HG03045 (cell line): ENCODE data around the gene STX16.

Experiments used
- ATAC-seq: cut with Tn5 transposase; IDR thresholded peaks from one replicate; pipeline ENCODE4 v1.9.1; 2021; ENCODE audit warnings: mild to moderate bottlenecking, moderate library complexity; ENCODE audit not compliant: unreplicated experiment

The STX16 gene

GRCh38 chr20:58695895-58696375 is 44.9 kb downstream of the STX16 start:
- no peak for ATAC-seq

GRCh38 chr20:58696411-58696961 is 45.4 kb downstream of the STX16 start:
- no peak for ATAC-seq

- ATAC-seq: no peak
Measured at GRCh38 chr20:58697201-58697866, 46.3 kb downstream of the STX16 start.

GRCh38 chr20:58697867-58698703 is 47.0 kb downstream of the STX16 start:
- no peak for ATAC-seq

- ATAC-seq: no peak
Measured at GRCh38 chr20:58698741-58699622, 47.9 kb downstream of the STX16 start.

- no peak for ATAC-seq
Measured at GRCh38 chr20:58699623-58700107, 48.6 kb downstream of the STX16 start.

- no peak for ATAC-seq
Measured at GRCh38 chr20:58700121-58700821, 49.2 kb downstream of the STX16 start.

- no peak for ATAC-seq
Measured at GRCh38 chr20:58700823-58701222, 49.7 kb downstream of the STX16 start.

GRCh38 chr20:58701431-58702160 is 50.5 kb downstream of the STX16 start:
- ATAC-seq: no peak

GRCh38 chr20:58702161-58702510 is 51.1 kb downstream of the STX16 start:
- ATAC-seq: no peak

GRCh38 chr20:58702859-58703648 is 52.0 kb downstream of the STX16 start:
- ATAC-seq: no peak

- ATAC-seq: no peak
Measured at GRCh38 chr20:58703765-58704371, 52.8 kb downstream of the STX16 start.

- no peak for ATAC-seq
Measured at GRCh38 chr20:58705208-58705926, 54.3 kb downstream of the STX16 start.

- ATAC-seq: no peak
Measured at GRCh38 chr20:58706150-58706892, 55.2 kb downstream of the STX16 start.

GRCh38 chr20:58706975-58707681 is 56.0 kb downstream of the STX16 start:
- ATAC-seq: no peak

GRCh38 chr20:58707770-58708169 is 56.7 kb downstream of the STX16 start:
- no peak for ATAC-seq
